NCI-H2081 (cell line): ENCODE measurements around the gene MRPL52.
"Not testable (repeated sequence)": the region's sequence is repeated elsewhere in the genome, so short reads cannot be mapped to it uniquely, and the experiment has no call there.

Experiments used
- DNase-seq, 2 experiments: peaks; one replicate each; lab custom pipeline; 2025; lab: John Stamatoyannopoulos, UW

MRPL52 gene

DNA sequence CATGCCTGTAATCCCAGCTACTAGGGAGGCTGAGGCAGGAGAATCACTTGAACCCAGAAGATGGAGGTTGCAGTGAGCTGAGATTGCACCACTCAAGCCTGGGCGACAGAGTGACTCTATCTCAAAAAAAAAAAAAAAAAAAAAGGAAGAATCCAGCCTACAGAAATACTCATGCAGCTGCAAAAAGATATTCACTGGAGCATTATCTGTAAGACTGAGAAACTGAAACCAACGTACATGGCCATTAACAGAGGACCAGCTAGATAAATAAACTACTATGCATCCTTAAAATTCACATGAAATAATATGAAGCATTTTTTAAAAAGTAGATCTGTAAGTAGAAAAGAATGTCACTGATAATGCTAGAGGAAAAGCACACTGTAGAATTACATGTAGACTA lies 18.0 kb upstream of the MRPL52 start:
- DNase-seq, result no peak

DNA sequence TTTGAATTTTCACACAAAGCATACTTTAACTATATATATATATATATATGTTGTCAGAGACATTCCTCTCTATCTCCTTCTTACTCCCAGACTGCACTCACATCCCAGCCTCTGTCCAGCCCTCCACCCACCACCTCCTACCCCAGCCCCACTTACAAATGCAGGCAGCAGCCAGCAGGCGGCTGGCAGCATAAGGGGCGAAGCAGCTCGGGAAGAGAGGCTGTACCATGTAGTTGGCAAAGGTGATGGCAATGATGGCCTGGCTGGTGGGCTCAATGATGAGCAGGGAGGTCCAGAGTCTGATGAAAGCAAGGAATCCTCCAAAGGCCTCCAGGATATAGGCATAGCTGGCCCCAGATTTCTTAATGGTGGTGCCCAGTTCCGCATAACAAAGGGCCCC lies 16.9 kb upstream of the MRPL52 start:
- no peak for DNase-seq

DNA sequence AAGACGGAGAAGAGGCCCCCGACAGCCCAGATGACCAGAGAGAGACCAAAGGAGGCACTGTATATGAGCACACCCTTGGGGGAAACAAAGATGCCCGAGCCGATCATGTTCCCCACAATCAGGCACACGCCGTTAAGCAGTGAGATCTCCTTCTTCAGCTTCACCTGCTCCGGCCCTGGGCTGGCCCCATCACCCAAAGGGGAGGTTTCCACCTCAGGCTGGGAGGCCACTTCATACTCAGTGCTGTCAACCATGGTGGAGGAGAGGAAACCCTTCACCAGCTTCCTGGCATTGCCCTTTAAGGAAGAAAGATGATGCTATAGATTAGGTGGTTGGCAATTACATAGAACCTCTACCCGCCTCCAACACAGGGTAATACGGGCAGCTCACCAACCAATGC lies 16.5 kb upstream of the MRPL52 start:
- no peak for DNase-seq

DNA sequence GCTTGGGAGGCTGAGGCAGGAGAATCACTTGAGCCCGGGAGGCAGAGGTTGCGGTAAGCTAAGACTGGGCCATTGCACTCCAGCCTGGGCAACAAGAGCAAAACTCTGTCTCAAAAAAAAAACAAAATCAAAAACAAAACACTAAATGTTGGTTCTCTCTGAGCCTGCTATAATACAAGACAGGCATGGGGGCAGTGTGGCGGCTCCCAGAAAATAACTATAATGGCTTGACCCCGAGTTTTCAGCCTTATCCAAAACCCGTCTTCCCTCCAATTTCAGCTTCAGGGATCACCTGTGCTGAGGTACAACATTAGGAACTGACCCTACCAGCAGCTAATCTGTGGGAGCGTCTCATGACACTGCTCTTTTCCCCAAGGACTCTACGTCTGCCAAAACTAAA lies 15.3 kb upstream of the MRPL52 start:
- no peak for DNase-seq

DNA sequence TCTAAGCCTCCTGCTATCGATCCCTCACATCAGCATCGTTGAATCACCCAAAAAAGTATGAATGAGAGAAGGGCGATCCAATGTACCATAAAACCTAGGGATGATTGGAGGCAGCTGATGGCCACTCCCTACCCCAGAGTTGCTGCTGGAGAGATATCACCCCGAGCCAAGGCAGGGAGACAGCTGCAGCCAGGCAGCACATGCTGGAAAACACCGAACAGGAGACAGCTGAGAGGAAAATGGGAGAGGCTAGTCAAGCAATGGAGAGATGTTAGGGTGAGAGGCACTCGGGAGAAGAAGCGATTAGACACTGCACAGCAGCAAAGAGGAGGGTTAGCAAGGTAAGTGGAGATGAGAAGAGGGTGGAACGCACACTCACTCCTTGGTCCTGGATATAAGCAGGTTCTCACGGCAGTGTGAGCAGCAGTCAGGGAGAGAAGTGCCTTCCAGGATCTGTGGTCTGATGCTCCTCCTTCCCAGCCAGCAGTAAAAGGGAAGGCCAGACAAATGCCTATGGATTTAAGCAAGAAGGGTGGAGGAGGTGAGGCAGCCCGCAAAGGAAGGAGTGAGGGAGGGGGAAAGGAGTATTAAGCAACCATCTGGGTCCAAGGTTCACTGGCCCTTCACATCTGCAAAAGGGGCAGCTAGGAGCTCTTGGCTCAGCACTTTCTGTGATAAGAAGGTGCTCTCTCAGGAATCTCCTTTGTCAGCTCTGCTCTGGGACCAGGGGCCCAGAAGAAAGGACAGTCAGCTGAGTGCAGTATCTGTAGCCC lies 14.6 kb upstream of the MRPL52 start, which contains the start of gene SLC7A7:
Gene SLC7A7, minus strand, starts transcription at position 495 of the 773 bp plus-strand sequence. CDS start 2,037 bp downstream, outside the sequence.
- no peak for DNase-seq

DNA sequence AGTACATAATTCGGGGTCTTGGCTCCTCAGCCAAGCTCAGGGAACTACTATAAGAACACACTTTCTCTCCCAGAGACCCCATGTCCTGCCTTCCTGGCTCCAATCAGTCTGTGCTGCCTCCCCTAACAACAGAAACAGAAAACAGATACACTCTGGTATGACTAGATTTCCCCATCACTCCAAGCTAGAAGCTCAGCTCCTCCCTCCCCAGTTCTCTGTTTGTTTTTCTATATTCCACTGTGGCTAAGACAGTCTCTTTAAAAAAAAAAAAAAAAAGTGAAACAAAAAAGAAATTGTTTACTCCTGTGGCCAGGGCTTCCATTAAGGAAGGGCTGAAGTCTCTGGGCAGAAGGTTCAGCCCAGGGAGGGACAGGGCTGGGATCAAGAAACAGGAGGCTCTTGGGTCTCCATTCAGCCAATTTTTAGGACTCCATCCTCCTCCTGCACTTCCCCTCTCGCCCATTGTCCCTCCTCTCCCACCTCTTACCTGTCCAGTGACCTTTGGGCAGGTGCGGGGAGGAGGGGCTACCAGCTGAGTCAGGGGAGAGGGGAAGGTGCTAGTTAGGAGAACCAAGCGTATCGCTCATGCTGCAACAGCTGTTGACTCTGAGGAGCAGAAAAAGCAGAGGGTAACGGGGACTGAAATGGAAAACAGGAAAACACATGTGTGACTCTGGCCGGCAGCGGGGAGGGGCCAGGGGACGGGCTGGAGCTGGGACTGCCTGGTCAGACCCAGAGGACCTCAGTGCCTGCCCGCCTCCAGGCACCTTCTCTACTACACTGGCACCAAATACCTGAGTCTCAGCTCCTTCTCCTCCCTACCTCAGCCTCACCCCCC lies 10.3 kb upstream of the MRPL52 start:
- no peak for DNase-seq

DNA sequence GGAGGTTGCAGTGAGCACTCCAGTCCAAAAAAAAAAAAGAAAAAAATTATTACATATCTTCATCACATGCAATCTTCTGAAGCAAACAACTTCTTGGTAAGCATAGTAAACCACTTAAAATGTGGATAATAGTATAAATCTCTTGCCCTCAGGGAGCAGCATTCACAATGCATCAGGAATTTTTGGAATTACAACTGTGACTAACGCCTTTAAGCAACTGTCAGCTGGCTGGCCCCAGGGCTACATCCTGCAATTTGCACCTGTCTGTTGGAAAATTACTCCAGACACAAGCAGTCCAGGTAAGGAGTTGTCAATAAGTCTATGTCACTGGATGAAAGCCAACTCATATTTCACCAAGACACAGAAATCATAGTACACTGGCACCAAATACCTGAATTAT lies 9.0 kb upstream of the MRPL52 start:
- peak in 1 of 2 experiments; percentile 17 for DNase-seq

DNA sequence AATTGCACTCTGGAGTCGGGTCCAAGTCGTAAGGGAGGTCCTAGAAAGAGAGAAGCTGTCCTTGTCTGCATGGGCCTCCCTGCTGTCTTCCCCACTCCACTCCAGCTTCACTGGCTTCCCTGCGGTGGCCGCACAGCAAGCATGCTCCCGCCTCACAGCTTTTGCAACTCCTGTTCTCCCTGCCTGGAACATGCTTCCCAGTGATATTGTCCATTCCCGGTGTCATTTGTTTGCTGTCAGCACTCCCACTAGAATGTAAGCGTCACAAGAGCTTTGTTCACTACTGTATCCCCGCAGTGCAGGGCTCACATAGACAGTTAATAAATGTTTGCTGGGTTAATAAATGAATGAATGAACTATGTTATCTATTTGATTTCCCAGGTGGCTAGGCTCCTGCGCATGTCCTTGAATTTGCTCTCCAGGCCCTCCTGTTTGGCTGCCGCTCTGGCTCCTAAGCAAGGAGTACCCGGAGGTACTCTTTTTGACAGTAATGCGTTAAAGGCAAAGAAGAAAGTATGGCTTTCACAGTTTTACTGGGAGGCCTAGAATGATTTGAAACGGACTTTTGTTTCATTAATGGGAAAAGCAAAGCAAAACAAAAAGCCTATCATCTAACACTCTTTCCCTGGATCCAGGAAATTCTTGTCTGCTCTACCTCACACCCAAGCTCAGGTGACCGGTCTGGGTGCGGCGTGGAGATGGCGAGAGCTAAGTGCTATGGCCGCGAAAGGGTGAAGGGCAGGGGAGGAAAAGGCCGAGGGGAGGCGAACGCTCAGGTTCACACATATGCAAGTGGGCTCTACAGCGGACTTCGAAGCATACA lies 8.3 kb upstream of the MRPL52 start:
- DNase-seq, result peak; percentile 12 to 51

DNA sequence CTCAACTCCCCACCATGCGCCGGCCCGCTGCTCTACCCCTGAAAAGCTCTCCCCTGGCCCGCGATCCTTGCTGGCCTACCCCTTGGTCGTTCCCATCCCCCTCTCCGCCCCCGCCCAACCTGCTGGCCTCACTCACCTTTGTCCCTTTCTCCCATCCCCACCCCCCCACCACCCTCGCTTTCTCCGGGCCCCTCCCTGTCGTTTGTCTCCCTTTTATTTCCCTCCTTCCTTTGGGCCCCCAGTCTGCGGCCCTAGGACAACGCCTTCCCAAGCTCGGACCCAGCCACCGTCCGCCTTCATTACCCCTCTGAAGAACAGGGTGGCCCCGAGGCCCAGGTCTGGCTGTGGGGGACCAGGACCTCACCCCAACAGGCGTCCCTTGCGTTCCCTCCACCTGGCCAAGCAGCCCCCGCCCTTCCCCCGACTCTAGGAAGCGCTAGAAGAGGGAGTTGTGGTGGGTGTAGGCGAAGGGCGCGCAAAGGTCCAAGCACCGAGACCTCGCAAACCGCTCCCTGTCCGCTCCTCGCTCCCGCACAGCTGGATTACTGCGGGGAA lies 7.6 kb upstream of the MRPL52 start:
- DNase-seq, result no peak

DNA sequence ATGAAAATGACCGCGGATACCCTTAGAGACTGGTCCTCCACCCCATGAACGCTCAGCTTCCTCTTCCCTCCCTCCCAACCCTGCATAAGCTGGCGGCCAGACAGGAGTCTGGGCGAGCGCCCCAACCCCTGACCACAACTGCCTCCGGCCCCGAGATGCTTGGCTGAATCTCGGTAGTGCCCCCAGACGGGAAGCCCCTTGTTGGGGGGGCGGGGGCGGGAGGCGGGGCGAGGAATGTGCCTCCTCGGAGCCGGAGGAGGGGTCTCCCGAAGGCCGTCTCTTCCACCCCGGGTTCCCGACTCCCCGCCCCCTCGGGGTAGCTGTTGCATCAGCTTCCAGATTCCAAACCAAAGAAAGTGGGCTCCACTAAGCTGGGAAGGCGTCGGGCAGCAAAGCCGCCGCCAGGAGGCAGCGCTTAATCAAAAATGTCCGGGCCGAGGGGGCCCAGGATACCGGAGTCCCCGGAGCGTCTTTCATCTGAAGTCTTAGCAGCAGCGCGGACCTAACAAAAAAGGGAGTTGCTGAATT lies 7.1 kb upstream of the MRPL52 start:
- DNase-seq, result no peak

DNA sequence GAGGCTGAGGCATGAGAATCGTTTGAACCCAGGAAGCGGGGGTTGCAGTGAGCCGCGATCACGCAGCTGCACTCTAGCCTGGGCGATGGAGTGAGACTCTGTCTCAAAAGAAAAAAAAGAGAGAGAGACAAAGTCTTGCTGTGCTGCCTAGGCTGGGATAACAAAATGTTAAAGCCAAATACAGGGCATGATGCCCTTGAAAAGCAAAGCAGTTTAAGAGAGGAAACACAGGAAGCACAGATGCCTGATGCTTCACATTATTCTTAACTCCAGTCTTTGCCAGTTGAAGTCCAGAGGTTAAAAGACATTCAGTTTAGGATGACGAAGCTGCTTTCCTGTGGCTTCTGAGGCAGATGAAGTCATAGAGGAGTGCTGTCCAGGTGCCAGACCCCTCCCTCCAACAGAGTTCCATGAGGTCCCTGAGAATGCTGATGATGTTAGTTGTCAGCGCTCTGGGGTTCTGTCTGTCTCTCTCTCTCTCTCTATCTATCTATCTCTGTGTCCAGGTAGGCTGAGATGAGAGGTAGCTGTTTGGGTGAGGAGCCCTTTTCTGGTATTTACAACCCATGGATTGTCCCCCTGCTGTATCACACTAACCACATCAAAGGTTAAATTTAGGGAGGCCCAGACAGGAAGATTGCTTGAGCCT lies 4.9 kb upstream of the MRPL52 start:
- no peak for DNase-seq

DNA sequence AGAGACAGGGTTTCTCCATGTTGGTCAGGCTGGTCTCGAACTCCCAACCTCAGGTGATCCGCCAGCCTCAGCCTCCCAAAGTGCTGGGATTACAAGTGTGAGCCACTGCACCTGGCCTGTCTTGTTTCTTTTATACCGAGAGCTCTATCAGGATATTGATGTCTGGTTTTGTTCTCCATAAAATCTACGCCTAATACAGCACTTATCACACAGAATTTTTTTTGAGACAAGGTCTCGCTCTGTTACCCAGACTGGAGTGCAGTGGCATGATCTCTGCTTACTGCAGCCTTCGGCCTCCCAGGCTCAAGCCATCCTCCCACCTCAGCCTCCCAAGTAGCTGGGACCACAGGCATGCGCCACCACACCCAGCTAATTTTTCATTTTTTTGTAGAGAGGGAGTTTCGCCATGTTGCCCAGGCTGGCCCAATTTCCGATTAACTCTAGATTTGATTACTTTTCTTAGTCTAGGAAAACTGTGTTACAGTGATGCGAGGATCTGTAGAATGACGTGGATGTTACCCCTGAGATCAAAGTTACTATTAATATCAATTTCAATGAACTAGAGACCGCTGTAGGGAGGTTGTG lies 519 bp upstream of the MRPL52 start:
- DNase-seq, result not testable (repeated sequence)

DNA sequence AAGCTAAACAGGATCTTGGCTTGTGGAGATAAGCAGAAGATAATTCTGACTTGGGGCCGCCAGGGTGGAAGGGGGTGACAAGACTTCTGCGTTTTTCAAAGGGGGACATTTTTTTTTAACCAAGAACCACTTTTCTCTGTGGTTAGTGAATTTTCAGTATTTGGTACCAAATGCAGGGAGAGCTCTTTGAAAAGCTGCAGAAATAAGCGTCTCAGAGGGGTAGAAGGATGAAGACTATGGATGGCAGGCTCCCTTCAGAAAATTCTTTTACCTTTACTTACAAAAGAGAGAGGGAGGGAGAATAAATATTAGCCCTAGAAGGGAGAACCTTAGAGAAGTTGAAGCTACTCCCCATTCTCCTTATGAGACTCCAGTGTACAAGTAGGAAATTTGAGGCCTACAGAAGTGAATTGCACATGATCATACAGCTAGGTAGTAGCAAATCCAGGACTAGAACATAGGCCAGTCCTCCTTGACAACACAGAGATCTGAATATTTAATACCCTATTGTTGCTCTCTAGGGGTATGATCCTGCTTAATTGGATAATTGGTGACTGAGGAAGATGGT lies 840 bp downstream of the MRPL52 start:
- DNase-seq, result no peak

DNA sequence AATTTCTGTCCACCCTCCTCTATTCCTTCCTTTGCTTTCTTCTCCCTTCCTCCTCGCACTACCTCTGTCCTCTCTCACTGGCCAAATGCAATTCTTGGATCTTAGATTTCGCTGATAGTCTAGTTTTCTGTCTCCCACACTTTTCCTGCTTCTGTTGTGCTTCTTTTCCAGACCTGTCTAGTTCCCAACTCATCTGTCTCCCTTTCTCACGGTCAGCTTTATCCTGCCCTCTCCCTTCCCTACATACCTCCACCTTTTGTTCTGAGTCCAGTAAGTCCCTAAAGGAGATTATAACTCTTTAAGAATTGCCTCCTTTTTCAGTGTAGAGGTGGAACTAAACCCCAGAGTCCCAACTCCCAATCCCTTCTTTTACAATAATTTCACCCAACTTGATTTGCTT lies 5.8 kb downstream of the MRPL52 start:
- no peak for DNase-seq

DNA sequence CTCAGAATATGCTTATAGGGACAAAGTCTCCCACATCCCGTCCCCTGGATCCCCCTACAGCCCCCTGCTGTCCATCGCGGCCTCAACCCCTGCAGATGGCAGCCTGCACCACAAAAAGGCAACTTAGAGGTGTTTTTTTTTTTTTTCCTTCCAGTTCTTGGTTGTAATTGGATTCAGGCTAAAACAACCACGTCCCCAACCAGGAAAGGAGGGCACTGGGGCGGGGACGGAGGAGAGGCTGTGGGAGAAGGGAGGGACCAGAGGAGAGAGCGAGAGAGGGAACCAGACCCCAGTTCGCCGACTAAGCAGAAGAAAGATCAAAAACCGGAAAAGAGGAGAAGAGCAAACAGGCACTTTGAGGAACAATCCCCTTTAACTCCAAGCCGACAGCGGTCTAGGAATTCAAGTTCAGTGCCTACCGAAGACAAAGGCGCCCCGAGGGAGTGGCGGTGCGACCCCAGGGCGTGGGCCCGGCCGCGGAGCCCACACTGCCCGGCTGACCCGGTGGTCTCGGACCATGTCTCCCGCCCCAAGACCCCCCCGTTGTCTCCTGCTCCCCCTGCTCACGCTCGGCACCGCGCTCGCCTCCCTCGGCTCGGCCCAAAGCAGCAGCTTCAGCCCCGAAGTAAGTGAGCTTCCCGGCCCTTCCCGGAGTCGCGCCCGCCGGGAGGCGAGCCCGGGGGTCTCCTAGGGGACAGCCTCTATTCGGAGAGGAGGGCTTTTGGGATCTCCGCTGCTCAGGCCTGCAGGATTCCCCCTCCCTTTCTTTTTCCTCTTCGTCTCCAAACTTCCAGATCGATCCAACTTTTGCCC lies 6.8 kb downstream of the MRPL52 start, which contains the start of gene MMP14:
Gene MMP14, plus strand, starts transcription at position 285 of the 813 bp plus-strand sequence. Its CDS starts 233 bp downstream, at position 518.
- DNase-seq, result no peak

DNA sequence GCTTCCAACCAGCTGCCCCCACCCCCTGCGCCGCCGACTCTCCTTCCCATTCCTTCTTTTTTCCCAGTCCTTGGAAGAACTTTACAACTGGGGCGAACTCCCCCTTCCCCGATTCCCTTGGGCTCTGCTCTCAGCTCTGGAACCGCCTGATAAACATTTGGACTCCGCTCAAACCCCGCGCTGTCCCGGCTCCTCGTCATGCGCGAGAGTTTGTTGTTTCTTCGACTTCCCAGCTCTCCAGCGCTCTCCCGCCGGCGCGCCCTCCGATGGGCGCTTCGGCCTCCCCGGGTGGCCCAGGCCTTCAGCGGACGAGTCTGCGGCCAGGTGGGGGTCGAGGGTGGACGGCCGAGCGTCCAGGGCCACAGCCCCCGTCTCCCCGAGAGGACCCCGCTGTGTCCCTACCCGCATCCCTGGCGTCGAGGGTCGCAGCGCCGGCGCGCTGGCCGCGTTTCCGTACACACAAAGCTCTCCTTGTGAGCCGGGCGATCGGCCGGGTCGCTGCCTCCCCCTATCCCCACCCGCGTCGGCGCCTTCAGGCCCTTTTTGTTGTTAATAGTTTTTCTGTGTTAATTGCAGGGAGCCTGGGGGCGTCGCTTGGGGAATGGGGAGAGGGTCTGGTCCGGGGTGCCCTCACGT lies 7.5 kb downstream of the MRPL52 start:
- no peak for DNase-seq

DNA sequence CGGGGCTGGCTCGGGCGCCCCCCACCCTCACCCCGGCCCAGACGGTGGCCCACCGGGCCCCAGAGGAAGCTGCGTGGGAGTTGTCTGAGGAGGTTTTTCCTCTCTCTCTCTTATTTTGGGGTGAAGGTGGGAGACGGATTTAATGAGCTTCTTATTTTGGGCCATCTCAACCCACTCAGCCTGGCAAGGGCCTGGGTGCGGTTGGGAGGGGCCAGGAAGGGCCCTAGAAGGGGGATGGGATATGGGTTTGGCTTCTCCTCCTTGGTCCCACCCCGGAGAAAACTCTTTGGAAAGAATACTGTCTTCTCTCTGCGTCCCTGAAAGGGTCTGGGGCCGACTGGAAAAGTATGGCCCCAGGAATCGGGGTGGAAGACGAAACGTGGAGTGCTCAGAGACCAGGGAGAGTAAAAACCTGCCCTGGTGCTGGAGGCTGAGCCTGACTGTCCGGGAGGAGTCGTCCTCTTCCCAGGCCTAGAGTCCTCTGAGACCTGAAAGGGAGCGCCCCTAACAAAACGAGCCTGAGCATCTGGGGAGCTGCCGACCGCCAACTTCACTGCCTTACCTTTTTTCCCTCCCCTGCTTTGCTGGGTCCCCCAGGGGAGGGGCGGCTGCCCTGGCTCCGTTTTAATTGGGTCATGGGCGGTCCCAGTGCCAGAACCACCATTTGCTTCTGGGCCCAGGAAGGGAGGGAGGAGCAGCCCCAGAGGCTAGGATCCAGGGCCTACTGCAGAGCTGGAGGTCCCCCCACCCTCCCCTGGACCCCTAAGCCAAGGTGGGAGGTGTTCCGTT lies 8.3 kb downstream of the MRPL52 start:
- no peak for DNase-seq

DNA sequence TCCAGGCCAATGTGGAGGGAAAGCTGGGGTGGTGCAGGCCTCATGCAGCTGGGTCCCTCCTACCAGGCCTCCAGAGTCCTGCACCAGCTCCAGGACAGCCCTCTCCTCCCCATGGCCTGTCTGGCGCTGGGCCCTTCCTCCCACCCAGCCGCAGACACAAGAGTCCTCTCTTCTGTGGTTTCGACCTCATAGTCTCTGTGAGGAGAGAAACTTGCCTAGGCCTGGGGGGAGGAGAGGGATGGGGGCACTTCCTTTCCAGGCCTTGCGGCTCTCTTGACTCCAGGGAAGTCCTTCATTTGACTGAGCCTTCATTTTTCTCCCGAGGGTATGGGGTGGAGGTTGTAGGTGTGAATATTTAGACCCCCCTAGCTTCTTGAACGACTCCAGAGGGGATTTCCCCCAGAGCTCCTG lies 8.9 kb downstream of the MRPL52 start:
- DNase-seq, result no peak
